ENCODE results near the gene CTNNA3. TPM values are rescaled to one million over a fixed set of nuclear protein-coding genes. Genes with fewer than 3 reads are reported as not detected.

Gene CTNNA3
- polyA plus RNA-seq, 2 donors: 0.08 to 0.10 TPM

- Histone ChIP-seq H3K36me3 (ENCODE audit: control insufficient read depth in 2 of 2, insufficient read depth in 2 of 2, low read length in 1 of 2) (no peaks in the 10 kb centered on the region), H3K4me3 (ENCODE audit: low read depth in 1 of 2, low read length in 2 of 2) (no peak within 1 kb of the TSS), H3K9me3 (ENCODE audit: control insufficient read depth in 2 of 2, insufficient read depth in 1 of 2, low read depth in 1 of 2, low read length in 1 of 2) (no peaks in the 10 kb centered on the region), H3K27me3 (ENCODE audit: control insufficient read depth in 1 of 2, insufficient read depth in 2 of 2, low read length in 2 of 2) (peaks cover 3 to 5% of the 10 kb centered on the region in 2 donors), H3K27ac (ENCODE audit: low read depth in 2 of 2, low read length in 1 of 2) (no peak within 1 kb of the TSS), H3K4me1 (ENCODE audit: control insufficient read depth in 2 of 2, insufficient read depth in 2 of 2, low read length in 1 of 2) (no peaks in the 10 kb centered on the region)
- WGBS, 2 donors: 3 to 5% methylated on average over 16 of the region's 16 CpGs
Measured at GRCh38 chr10:66925896-66926715, 769.9 kb downstream of the CTNNA3 start, which contains the start of gene LRRTM3. LRRTM3 (plus strand) TSS chr10:66926036.

- Histone ChIP-seq H3K27ac (ENCODE audit: low read depth in 2 of 2, low read length in 1 of 2) (no peak overlapping the region), H3K27me3 (ENCODE audit: control insufficient read depth in 1 of 2, insufficient read depth in 2 of 2, low read length in 2 of 2) (peaks cover 3 to 5% of the 10 kb centered on the region in 2 donors), H3K4me3 (ENCODE audit: low read depth in 1 of 2, low read length in 2 of 2) (no peak overlapping the region), H3K9me3 (ENCODE audit: control insufficient read depth in 2 of 2, insufficient read depth in 1 of 2, low read depth in 1 of 2, low read length in 1 of 2) (no peaks in the 10 kb centered on the region), H3K4me1 (ENCODE audit: control insufficient read depth in 2 of 2, insufficient read depth in 2 of 2, low read length in 1 of 2) (no peaks in the 10 kb centered on the region), H3K36me3 (ENCODE audit: control insufficient read depth in 2 of 2, insufficient read depth in 2 of 2, low read length in 1 of 2) (no peaks in the 10 kb centered on the region)
- 21 to 26% methylated on average over 7 of the region's 7 CpGs for WGBS, 2 donors
Measured at GRCh38 chr10:66925373-66925772, 770.6 kb downstream of the CTNNA3 start.

- Histone ChIP-seq H3K9me3 (ENCODE audit: control insufficient read depth in 2 of 2, insufficient read depth in 1 of 2, low read depth in 1 of 2, low read length in 1 of 2) (no peaks in the 10 kb centered on the region), H3K4me3 (ENCODE audit: low read depth in 1 of 2, low read length in 2 of 2) (no peak overlapping the region), H3K4me1 (ENCODE audit: control insufficient read depth in 2 of 2, insufficient read depth in 2 of 2, low read length in 1 of 2) (no peaks in the 10 kb centered on the region), H3K27me3 (ENCODE audit: control insufficient read depth in 1 of 2, insufficient read depth in 2 of 2, low read length in 2 of 2) (peaks cover 3 to 5% of the 10 kb centered on the region in 2 donors), H3K36me3 (ENCODE audit: control insufficient read depth in 2 of 2, insufficient read depth in 2 of 2, low read length in 1 of 2) (no peaks in the 10 kb centered on the region), H3K27ac (ENCODE audit: low read depth in 2 of 2, low read length in 1 of 2) (no peak overlapping the region)
- 54 to 62% methylated on average over 10 of the region's 10 CpGs for WGBS, 2 donors
Measured at GRCh38 chr10:66924674-66925345, 771.2 kb downstream of the CTNNA3 start.

- Histone ChIP-seq H3K4me1 (ENCODE audit: control insufficient read depth in 2 of 2, insufficient read depth in 2 of 2, low read length in 1 of 2) (no peaks in the 10 kb centered on the region), H3K9me3 (ENCODE audit: control insufficient read depth in 2 of 2, insufficient read depth in 1 of 2, low read depth in 1 of 2, low read length in 1 of 2) (no peaks in the 10 kb centered on the region), H3K27me3 (ENCODE audit: control insufficient read depth in 1 of 2, insufficient read depth in 2 of 2, low read length in 2 of 2) (no peaks in the 10 kb centered on the region), H3K27ac (ENCODE audit: low read depth in 2 of 2, low read length in 1 of 2) (no peak overlapping the region), H3K36me3 (ENCODE audit: control insufficient read depth in 2 of 2, insufficient read depth in 2 of 2, low read length in 1 of 2) (no peaks in the 10 kb centered on the region), H3K4me3 (ENCODE audit: low read depth in 1 of 2, low read length in 2 of 2) (no peak overlapping the region)
- WGBS, 2 donors: 87 to 92% methylated on average over 2 of the region's 2 CpGs
Measured at GRCh38 chr10:66919248-66919647, 776.7 kb downstream of the CTNNA3 start.

- no peak overlapping the region for H3K4me3 ChIP-seq (ENCODE audit: low read depth in 1 of 2, low read length in 2 of 2)
- H3K27ac ChIP-seq (ENCODE audit: low read depth in 2 of 2, low read length in 1 of 2): no peak overlapping the region
- 35 to 37% methylated on average over 3 of the region's 3 CpGs for WGBS, 2 donors
- no peaks in the 10 kb centered on the region for H3K36me3 ChIP-seq (ENCODE audit: control insufficient read depth in 2 of 2, insufficient read depth in 2 of 2, low read length in 1 of 2)
- H3K27me3 ChIP-seq (ENCODE audit: control insufficient read depth in 1 of 2, insufficient read depth in 2 of 2, low read length in 2 of 2): no peaks in the 10 kb centered on the region
- H3K9me3 ChIP-seq (ENCODE audit: control insufficient read depth in 2 of 2, insufficient read depth in 1 of 2, low read depth in 1 of 2, low read length in 1 of 2): no peaks in the 10 kb centered on the region
- no peaks in the 10 kb centered on the region for H3K4me1 ChIP-seq (ENCODE audit: control insufficient read depth in 2 of 2, insufficient read depth in 2 of 2, low read length in 1 of 2)
Measured at GRCh38 chr10:66917104-66917503, 778.9 kb downstream of the CTNNA3 start.

- H3K4me3 ChIP-seq (ENCODE audit: low read depth in 1 of 2, low read length in 2 of 2): no peak overlapping the region
- 58 to 60% methylated on average over 2 of the region's 2 CpGs for WGBS, 2 donors
- no peak overlapping the region for H3K27ac ChIP-seq (ENCODE audit: low read depth in 2 of 2, low read length in 1 of 2)
- no peaks in the 10 kb centered on the region for H3K27me3 ChIP-seq (ENCODE audit: control insufficient read depth in 1 of 2, insufficient read depth in 2 of 2, low read length in 2 of 2)
- H3K36me3 ChIP-seq (ENCODE audit: control insufficient read depth in 2 of 2, insufficient read depth in 2 of 2, low read length in 1 of 2): no peaks in the 10 kb centered on the region
- no peaks in the 10 kb centered on the region for H3K4me1 ChIP-seq (ENCODE audit: control insufficient read depth in 2 of 2, insufficient read depth in 2 of 2, low read length in 1 of 2)
- H3K9me3 ChIP-seq (ENCODE audit: control insufficient read depth in 2 of 2, insufficient read depth in 1 of 2, low read depth in 1 of 2, low read length in 1 of 2): no peaks in the 10 kb centered on the region
Measured at GRCh38 chr10:66916030-66916429, 780.0 kb downstream of the CTNNA3 start.

- no peaks in the 10 kb centered on the region for H3K4me1 ChIP-seq (ENCODE audit: control insufficient read depth in 2 of 2, insufficient read depth in 2 of 2, low read length in 1 of 2)
- H3K9me3 ChIP-seq (ENCODE audit: control insufficient read depth in 2 of 2, insufficient read depth in 1 of 2, low read depth in 1 of 2, low read length in 1 of 2): no peaks in the 10 kb centered on the region
- no peak overlapping the region for H3K4me3 ChIP-seq (ENCODE audit: low read depth in 1 of 2, low read length in 2 of 2)
- no peaks in the 10 kb centered on the region for H3K27me3 ChIP-seq (ENCODE audit: control insufficient read depth in 1 of 2, insufficient read depth in 2 of 2, low read length in 2 of 2)
- H3K27ac ChIP-seq (ENCODE audit: low read depth in 2 of 2, low read length in 1 of 2): no peak overlapping the region
- WGBS, 2 donors: 79 to 85% methylated on average over 5 of the region's 5 CpGs
- no peaks in the 10 kb centered on the region for H3K36me3 ChIP-seq (ENCODE audit: control insufficient read depth in 2 of 2, insufficient read depth in 2 of 2, low read length in 1 of 2)
Measured at GRCh38 chr10:66910671-66911070, 785.3 kb downstream of the CTNNA3 start.

GRCh38 chr10:66892871-66893270 lies 803.1 kb downstream of the CTNNA3 start:
- H3K4me3 ChIP-seq (ENCODE audit: low read depth in 1 of 2, low read length in 2 of 2): no peak overlapping the region
- WGBS, 2 donors: 33 to 37% methylated on average over 2 of the region's 2 CpGs
- no peak overlapping the region for H3K27ac ChIP-seq (ENCODE audit: low read depth in 2 of 2, low read length in 1 of 2)
- H3K9me3 ChIP-seq (ENCODE audit: control insufficient read depth in 2 of 2, insufficient read depth in 1 of 2, low read depth in 1 of 2, low read length in 1 of 2): peaks cover 0 to 2% of the 10 kb centered on the region in 2 donors
- H3K27me3 ChIP-seq (ENCODE audit: control insufficient read depth in 1 of 2, insufficient read depth in 2 of 2, low read length in 2 of 2): no peaks in the 10 kb centered on the region
- no peaks in the 10 kb centered on the region for H3K4me1 ChIP-seq (ENCODE audit: control insufficient read depth in 2 of 2, insufficient read depth in 2 of 2, low read length in 1 of 2)
- no peaks in the 10 kb centered on the region for H3K36me3 ChIP-seq (ENCODE audit: control insufficient read depth in 2 of 2, insufficient read depth in 2 of 2, low read length in 1 of 2)

- peaks cover 0 to 2% of the 10 kb centered on the region in 2 donors for H3K9me3 ChIP-seq (ENCODE audit: control insufficient read depth in 2 of 2, insufficient read depth in 1 of 2, low read depth in 1 of 2, low read length in 1 of 2)
- no peak overlapping the region for H3K27ac ChIP-seq (ENCODE audit: low read depth in 2 of 2, low read length in 1 of 2)
- no peaks in the 10 kb centered on the region for H3K4me1 ChIP-seq (ENCODE audit: control insufficient read depth in 2 of 2, insufficient read depth in 2 of 2, low read length in 1 of 2)
- H3K27me3 ChIP-seq (ENCODE audit: control insufficient read depth in 1 of 2, insufficient read depth in 2 of 2, low read length in 2 of 2): no peaks in the 10 kb centered on the region
- 67 to 77% methylated on average over 1 of the region's 1 CpG for WGBS, 2 donors
- no peak overlapping the region for H3K4me3 ChIP-seq (ENCODE audit: low read depth in 1 of 2, low read length in 2 of 2)
- H3K36me3 ChIP-seq (ENCODE audit: control insufficient read depth in 2 of 2, insufficient read depth in 2 of 2, low read length in 1 of 2): no peaks in the 10 kb centered on the region
Measured at GRCh38 chr10:66888237-66888636, 807.8 kb downstream of the CTNNA3 start.

Measured in esophagus (tissue), 2 donors.